ENCODE data around the gene UBR1.

DNA sequence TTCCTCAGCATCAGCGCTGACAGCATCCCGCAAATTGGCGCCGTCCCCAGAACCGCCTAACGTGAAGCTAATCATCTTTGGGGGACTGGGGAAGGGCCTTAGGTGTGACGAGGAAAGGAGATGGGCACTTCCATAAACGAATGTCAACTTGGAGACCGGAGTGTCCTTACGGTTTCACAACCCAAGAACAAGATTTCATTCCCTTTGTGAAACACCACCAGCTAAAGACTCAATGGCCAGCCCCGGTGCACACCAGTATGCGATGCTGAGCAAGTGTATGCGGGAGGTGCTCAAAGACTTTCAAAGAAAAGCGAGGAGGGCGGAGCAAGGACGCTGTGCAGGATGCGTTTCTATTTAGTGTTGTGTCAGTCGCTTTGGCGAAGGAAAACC, 184.5 kb downstream of the UBR1 start:
- TF ChIP-seq MYC (IDR thresholded peaks at IDR 0.05; ENCODE audit: low read depth, low read length) (no peak), EZH2 (IDR thresholded peaks at IDR 0.05; ENCODE audit: borderline replicate concordance, low read depth, low read length, severe bottlenecking) (no peak)
- TF ChIP-seq, protein P1, sequence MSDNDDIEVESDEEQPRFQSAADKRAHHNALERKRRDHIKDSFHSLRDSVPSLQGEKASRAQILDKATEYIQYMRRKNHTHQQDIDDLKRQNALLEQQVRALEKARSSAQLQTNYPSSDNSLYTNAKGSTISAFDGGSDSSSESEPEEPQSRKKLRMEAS (IDR thresholded peaks at IDR 0.05; ENCODE audit: insufficient read depth, insufficient read length) = no peak
- TF ChIP-seq, protein P2, sequence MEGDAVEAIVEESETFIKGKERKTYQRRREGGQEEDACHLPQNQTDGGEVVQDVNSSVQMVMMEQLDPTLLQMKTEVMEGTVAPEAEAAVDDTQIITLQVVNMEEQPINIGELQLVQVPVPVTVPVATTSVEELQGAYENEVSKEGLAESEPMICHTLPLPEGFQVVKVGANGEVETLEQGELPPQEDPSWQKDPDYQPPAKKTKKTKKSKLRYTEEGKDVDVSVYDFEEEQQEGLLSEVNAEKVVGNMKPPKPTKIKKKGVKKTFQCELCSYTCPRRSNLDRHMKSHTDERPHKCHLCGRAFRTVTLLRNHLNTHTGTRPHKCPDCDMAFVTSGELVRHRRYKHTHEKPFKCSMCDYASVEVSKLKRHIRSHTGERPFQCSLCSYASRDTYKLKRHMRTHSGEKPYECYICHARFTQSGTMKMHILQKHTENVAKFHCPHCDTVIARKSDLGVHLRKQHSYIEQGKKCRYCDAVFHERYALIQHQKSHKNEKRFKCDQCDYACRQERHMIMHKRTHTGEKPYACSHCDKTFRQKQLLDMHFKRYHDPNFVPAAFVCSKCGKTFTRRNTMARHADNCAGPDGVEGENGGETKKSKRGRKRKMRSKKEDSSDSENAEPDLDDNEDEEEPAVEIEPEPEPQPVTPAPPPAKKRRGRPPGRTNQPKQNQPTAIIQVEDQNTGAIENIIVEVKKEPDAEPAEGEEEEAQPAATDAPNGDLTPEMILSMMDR (IDR thresholded peaks at IDR 0.05; ENCODE audit: extremely low read depth in 1 of 2, insufficient read depth in 1 of 2, low read depth in 1 of 2, low read length in 2 of 2) = no peak
